AG10803 (cell line): ENCODE measurements around the gene TMCO6.

Experiments
- DNase-seq: peaks from one replicate; pipeline ENCODE4 v3.0.0; 2010; ENCODE audit warnings: low read depth
- H3K4me3 ChIP-seq: 2 replicates; pipeline ENCODE4 v1.5.1; 2011; ENCODE audit warnings: mild to moderate bottlenecking, low read length, control low read depth
- CTCF ChIP-seq: conservative IDR thresholded peaks from 2 replicates; pipeline ENCODE4 v1.5.1; 2011; ENCODE audit warnings: mild to moderate bottlenecking, low read length, control low read depth, inconsistent platforms

TMCO6 gene

GRCh38 chr5:140674629-140675028, 35.4 kb downstream of the TMCO6 start:
- no peak for DNase-seq
- no peak for TF ChIP-seq CTCF
- H3K4me3 ChIP-seq, result no peak overlapping the region

DNA sequence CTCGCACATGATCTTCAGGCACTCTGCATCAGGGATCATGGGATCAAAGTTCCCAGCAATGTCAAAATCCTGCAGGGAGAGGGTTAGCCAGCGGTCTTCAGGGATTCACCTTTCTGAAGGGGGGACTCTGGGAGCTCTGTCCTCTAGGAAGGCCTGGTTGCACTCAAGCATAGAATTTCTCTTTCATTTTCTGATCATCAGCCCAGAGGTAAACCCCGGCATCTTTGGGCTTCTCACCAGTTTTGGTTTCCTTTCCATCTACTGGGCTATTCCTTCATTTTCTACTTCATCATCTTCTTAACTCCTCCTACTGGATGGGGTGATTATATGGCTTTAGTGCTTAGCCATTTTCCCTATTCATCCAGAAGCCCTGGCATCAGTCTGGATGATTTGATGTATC, 38.7 kb downstream of the TMCO6 start:
- DNase-seq, result no peak
- no peak overlapping the region for H3K4me3 ChIP-seq
- no peak for TF ChIP-seq CTCF

DNA sequence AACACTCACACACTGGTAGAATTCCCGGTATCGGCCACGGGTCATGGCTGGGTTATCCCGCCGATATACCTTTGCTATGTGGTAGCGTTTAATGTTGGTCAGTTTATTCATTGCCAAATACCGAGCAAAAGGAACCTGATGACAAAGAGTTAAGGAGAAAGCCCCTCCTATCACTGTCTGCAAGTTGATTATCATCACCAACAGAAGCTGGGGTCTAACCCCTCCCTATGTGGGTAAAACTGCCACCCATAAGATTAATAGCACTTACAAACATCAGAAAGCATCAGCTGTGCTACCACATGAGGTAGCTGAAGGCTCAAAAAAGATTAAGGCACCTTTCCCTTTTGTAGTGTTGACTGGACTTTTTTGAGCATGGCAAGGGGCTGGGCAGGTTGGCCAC, 39.7 kb downstream of the TMCO6 start:
- no peak overlapping the region for H3K4me3 ChIP-seq
- DNase-seq, result no peak
- TF ChIP-seq CTCF, result no peak

GRCh38 chr5:140690376-140690932, 51.2 kb downstream of the TMCO6 start:
- no peak for TF ChIP-seq CTCF

GRCh38 chr5:140690941-140691924, 52.0 kb downstream of the TMCO6 start, which contains the start of the genes HARS1 and HARS2:
HARS1 (minus strand) TSS chr5:140691370; CDS start chr5:140691304, 66 bp downstream.
HARS2 (plus strand) TSS chr5:140691455; CDS start chr5:140691649, 194 bp downstream.
- DNase-seq, result peak; percentile 95
- TF ChIP-seq CTCF, result peak; percentile 18; the same call in 1 of the 2 replicates
- peak within 1 kb of the TSS; percentile 96 for H3K4me3 ChIP-seq

More at GRCh38 chr5:140690376-140690932, 51.2 kb downstream of the TMCO6 start:
- DNase-seq, result no peak
- H3K4me3 ChIP-seq, result peak overlapping the region; percentile 96

- H3K4me3 ChIP-seq, result no peak overlapping the region
- no peak for TF ChIP-seq CTCF
Measured at GRCh38 chr5:140694276-140694675, 55.0 kb downstream of the TMCO6 start.

More at GRCh38 chr5:140694276-140694675, 55.0 kb downstream of the TMCO6 start:
- no peak for DNase-seq
